Dermis microvascular lymphatic vessel endothelial cell (primary cell): ENCODE measurements around the gene ING4. TPM values are rescaled to one million over a fixed set of nuclear protein-coding genes. Genes with fewer than 3 reads are reported as not detected.

ENCODE experiments used
- DNase-seq, 2 donors: peaks; one replicate each; pipeline versions ENCODE4 v3.0.0 to v3.0.0-alpha.2; 2010; ENCODE audit warnings: low read depth in 2 of 2
- total RNA-seq: library from RNA; depleted of rRNA; stranded (reverse); fragments of >200 nt; gene quantifications from 2 replicates; pipeline ENCODE4 v1.2.1, GENCODE V29; 2014

The ING4 gene
- total RNA-seq, 1 donor from 2014 or later: 31.1 TPM

DNA sequence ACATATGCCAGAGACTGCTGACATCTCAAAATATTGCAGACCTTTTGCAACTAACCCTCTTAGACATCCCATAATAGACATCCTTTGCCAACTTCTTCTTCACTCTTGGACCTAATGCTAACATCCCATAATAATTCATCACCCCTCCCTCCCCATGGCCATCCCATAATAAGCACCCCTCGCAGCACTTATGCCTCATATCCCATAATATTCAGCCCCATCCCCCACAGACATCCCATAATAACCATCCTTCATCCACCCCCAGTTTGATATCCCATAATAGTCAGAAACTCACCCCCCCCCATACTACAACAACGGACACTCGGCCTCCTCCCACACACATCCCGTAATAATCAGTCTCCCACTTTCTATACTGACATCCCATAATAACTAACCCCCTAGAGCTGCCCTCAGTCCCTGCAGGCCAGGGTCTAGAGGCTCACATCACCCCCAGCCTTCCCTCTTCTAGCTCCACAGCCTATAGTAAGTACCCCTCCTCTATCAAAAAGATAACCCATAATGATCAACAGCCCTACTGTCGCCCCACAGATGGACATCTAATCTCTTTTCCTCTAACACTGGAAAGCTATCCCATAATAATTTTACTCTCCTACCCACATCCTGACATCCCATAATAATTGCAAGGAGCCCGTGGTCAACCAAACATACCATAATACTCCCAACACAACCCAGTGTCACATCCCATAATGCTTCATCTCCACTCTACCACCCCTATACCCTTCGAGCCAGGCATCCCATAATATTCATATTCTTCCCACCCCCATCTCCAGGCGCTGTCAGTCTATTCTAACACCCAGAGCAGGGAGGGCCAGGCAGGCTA is 54.9 kb downstream of the ING4 start:
- peak; percentile 44 to 56 for DNase-seq

DNA sequence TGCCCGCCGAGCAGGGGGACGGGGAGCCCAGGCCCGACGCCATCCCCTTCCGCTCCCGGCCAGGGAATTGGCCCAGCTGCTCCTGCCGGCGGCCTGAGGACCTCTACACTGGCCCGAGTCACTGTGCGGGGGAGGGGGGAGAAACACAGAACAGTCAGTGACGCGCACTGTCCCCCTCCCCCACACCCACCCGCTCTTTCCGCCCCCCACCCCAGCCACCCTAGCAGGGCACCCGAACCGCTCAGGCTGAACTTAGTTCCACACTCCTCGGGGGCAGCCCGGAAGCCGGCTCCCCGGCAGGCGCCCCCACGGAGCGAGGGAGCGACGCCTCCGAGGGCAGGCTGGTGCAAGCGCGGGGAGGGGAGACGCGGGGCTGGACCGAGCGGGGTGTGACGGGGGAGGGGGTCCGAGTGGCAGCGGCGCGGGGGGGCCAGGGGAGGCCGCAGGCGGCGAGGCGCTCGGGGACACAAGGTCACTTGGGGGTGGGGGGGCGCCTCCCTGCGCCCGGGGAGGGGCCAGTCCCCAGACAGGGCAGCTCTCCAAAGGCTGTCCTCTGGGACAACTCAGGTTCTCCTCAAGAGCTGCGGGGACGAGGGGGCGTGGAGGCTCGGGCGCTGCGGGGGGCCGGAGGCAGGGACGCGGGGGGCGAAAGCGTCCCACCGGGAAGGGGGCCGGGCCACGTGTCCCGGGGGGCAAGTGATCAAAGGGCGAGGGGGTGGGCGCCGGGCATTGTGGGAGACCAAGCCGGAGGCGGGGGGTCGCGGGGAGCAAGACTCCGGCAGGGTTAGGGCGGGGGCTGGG is 56.4 kb downstream of the ING4 start:
- DNase-seq: peak in 1 of 2 donors; percentile 56

- DNase-seq: no peak
These were observed 57.2 kb downstream of the ING4 start for GRCh38 chr12:6605421-6606330.

DNA sequence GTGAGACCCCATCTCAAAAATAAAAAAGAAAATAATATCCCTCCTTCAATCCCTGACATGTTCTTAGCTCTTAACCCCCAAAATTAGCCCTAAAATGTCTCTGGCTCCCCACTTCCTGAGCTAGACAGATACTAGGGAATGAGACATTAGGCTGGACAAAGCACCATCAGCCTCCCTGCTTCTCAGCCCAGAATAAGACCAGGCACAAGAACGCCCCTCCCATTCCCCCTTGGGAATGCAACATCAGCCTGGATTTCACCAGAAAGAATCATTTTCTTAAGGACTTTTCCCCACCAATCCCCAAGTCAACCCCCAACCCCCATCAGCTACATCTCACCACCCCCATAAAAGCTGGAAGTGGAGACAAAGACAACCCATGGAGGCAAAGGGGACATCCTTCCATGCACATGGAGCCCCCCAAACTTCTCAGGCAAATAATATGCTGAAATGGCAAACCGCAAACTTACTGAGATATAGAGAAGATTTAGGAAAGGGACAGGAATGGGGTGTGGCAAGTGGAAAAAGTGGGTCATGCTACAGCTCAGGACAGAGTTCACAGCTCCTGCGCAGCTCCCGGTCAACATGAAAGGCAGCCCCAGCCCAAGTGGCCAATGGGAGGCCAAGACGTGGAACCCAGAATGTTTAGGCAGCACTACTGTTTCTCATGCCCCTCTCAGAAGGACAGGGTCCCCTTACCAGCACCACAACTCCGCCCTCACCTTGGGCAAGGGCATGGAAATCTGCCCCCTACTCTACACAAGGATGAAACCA is 58.5 kb downstream of the ING4 start:
- no peak for DNase-seq

DNA sequence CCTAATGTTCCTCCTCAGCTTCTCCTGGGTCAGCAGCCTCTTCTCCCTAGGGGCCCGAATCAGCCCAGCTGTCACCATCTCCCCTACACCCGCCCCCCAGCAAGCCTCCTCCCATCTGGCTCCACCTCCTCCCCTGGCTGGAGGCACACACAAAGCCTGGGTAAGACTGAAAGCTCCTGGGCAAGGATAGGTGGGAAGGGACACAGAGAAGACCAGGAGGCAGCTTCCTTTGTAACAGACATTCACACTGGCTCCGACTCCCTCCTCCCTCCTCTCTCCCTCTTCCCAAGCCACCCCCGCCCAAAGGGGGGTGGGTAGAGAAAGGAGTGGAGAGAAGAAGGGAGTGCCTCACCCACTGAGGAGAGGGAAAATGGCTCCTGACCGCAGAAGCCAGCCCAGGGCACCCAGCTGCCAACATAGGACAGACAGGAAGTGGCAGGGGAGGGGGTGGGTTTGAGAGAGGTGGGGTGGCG is 59.8 kb downstream of the ING4 start:
- DNase-seq: no peak

- no peak for DNase-seq
These were observed 60.4 kb downstream of the ING4 start for GRCh38 chr12:6602526-6602925.

Other genes with a start within 250 kb of the ING4 start
- gene CD27, start 218.2 kb downstream of the ING4 start, total RNA-seq: not detected in 2 replicates
- 13.5 and 30.0 TPM in 2 replicates for gene TAPBPL, start 211.1 kb downstream of the ING4 start, total RNA-seq
- gene VAMP1, start 192.4 kb downstream of the ING4 start, total RNA-seq: 1.5 and 3.3 TPM in 2 replicates
- 70.5 and 106 TPM in 2 replicates for gene MRPL51, start 169.9 kb downstream of the ING4 start, total RNA-seq
- gene NCAPD2, start 169.0 kb downstream of the ING4 start, total RNA-seq: 22.3 and 52.6 TPM in 2 replicates
- 4,334 and 4,542 TPM in 2 replicates for gene GAPDH, start 128.6 kb downstream of the ING4 start, total RNA-seq
- 8.3 and 15.4 TPM in 2 replicates for gene IFFO1, start 107.1 kb downstream of the ING4 start, total RNA-seq
- gene NOP2, start 94.8 kb downstream of the ING4 start, total RNA-seq: 10.4 and 13.4 TPM in 2 replicates
- gene CHD4, start 55.7 kb downstream of the ING4 start, total RNA-seq: 181 and 200 TPM in 2 replicates
- under 0.01 TPM in 1 of 2 replicates, not detected in the other for gene LPAR5, start 27.2 kb downstream of the ING4 start, total RNA-seq
- 0.39 and 0.51 TPM in 2 replicates for gene ACRBP, start 15.7 kb downstream of the ING4 start, total RNA-seq
- 6.4 and 11.6 TPM in 2 replicates for gene ZNF384, start 26.3 kb upstream of the ING4 start, total RNA-seq
- gene PIANP, start 37.7 kb upstream of the ING4 start, total RNA-seq: not detected in 2 replicates
- 35.8 and 50.4 TPM in 2 replicates for gene COPS7A, start 60.9 kb upstream of the ING4 start, total RNA-seq
- gene MLF2, start 90.0 kb upstream of the ING4 start, total RNA-seq: 76.4 and 115 TPM in 2 replicates
- gene PTMS, start 103.2 kb upstream of the ING4 start, total RNA-seq: 43.3 and 50.8 TPM in 2 replicates
- under 0.01 and 0.13 TPM in 2 replicates for gene LAG3, start 109.4 kb upstream of the ING4 start, total RNA-seq
- gene CD4, start 126.4 kb upstream of the ING4 start, total RNA-seq: not detected in 2 replicates
- gene GPR162, start 158.7 kb upstream of the ING4 start, total RNA-seq: 0.51 and 0.76 TPM in 2 replicates
- gene P3H3, start 165.3 kb upstream of the ING4 start, total RNA-seq: 18.2 and 22.6 TPM in 2 replicates
- gene GNB3, start 177.8 kb upstream of the ING4 start, total RNA-seq: 0.13 and 0.25 TPM in 2 replicates
- gene CDCA3, start 188.2 kb upstream of the ING4 start, total RNA-seq: 5.7 and 11.8 TPM in 2 replicates
- 82.5 and 83.7 TPM in 2 replicates for gene USP5, start 189.0 kb upstream of the ING4 start, total RNA-seq
- 778 and 977 TPM in 2 replicates for gene TPI1, start 204.4 kb upstream of the ING4 start, total RNA-seq
- gene SPSB2, start 210.2 kb upstream of the ING4 start, total RNA-seq: 2.9 and 3.3 TPM in 2 replicates
- gene LRRC23, start 241.7 kb upstream of the ING4 start, total RNA-seq: 2.0 and 2.1 TPM in 2 replicates